DND-41 (cell line): ENCODE data around the gene ALG8.

ENCODE experiments used
- ATAC-seq: fragments of 200-7000 bp; cut with Tn5 transposase; 3 replicates; pipeline ENCODE4 v1.9.1; 2021; ENCODE audit warnings: low read depth; ENCODE audit not compliant: insufficient read depth
- DNase-seq: peaks from one replicate; pipeline ENCODE4 v3.0.0-alpha.2; 2020
- H2AFZ ChIP-seq: 2 replicates; pipeline ENCODE4 v1.6.0; 2012; ENCODE audit warnings: low read depth, low read length
- H3K27ac ChIP-seq: 2 replicates; pipeline ENCODE4 v1.5.1; 2012; ENCODE audit warnings: low read length, inconsistent platforms
- H3K27me3 ChIP-seq: fragments of 200-600 bp; sonication (generic); 2 replicates; pipeline ENCODE4 v1.6.0; 2012; ENCODE audit warnings: low read length, mild to moderate bottlenecking, inconsistent platforms; ENCODE audit not compliant: insufficient read depth, poor library complexity
- H3K36me3 ChIP-seq: 2 replicates; pipeline ENCODE4 v1.5.1; 2012; ENCODE audit warnings: low read length, inconsistent platforms; ENCODE audit not compliant: insufficient read depth
- H3K4me1 ChIP-seq: 2 replicates; pipeline ENCODE4 v1.5.1; 2012; ENCODE audit warnings: mild to moderate bottlenecking, low read length; ENCODE audit not compliant: insufficient read depth
- H3K4me2 ChIP-seq: 2 replicates; pipeline ENCODE4 v1.6.0; 2012; ENCODE audit warnings: mild to moderate bottlenecking, moderate library complexity, low read length, inconsistent platforms; ENCODE audit not compliant: insufficient read depth
- H3K4me3 ChIP-seq, 2 experiments: fragments of 200-600 bp in 1 of 2; shearing (Covaris generic) in 1 of 2; 2 replicates each; pipeline ENCODE4 v1.5.1; 2012 to 2016; ENCODE audit warnings: inconsistent platforms in 2 of 2, low read length in 2 of 2, mild to moderate bottlenecking in 2 of 2, low read depth in 1 of 2, moderate library complexity in 1 of 2
- H3K79me2 ChIP-seq: 2 replicates; pipeline ENCODE4 v1.6.0; 2012; ENCODE audit warnings: low read length, inconsistent platforms; ENCODE audit not compliant: insufficient read depth
- H3K9ac ChIP-seq: 2 replicates; pipeline ENCODE4 v1.6.0; 2012; ENCODE audit warnings: low read depth, mild to moderate bottlenecking, inconsistent platforms, low read length, moderate library complexity
- H3K9me3 ChIP-seq: 2 replicates; pipeline ENCODE4 v1.5.1; 2012; ENCODE audit warnings: low read length, moderate library complexity, mild to moderate bottlenecking, inconsistent platforms; ENCODE audit not compliant: insufficient read depth, severe bottlenecking
- H4K20me1 ChIP-seq: 2 replicates; pipeline ENCODE4 v1.6.0; 2012; ENCODE audit warnings: low read length; ENCODE audit not compliant: insufficient read depth
- CTCF ChIP-seq: IDR thresholded peaks from 2 replicates; pipeline ENCODE4 v1.5.1; 2012; ENCODE audit warnings: borderline replicate concordance, low read length, moderate library complexity, mild to moderate bottlenecking; ENCODE audit not compliant: poor library complexity, severe bottlenecking; ENCODE audit errors: extremely low read depth
- EZH2 ChIP-seq: IDR thresholded peaks from 3 replicates; pipeline ENCODE4 v1.6.1; 2012; ENCODE audit warnings: borderline replicate concordance, low read depth, mild to moderate bottlenecking, moderate library complexity, low read length, inconsistent platforms; ENCODE audit not compliant: severe bottlenecking

The ALG8 gene

DNA sequence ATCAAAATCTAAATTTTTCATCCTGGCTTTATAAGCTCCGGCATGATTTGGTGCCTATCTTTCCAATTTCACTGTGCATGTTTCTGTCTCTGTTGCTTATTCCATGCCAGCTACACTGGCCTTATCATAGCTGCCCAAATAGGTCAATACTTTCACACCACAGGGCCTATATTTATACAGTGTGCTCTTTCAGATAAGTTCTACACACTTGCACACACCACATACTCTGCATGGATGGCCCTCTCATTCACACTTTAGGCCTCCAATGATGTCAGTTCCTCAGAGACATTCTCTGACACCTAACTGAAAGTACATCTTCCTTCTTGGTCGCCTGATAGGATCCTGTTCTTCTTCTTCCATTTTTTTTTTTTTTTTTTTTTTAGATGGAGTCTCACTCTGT lies 7.0 kb downstream of the ALG8 start:
- Histone ChIP-seq H3K9me3 (no peaks in the 10 kb centered on the region), H3K27ac (no peak overlapping the region), H3K4me2 (no peak overlapping the region), H3K4me1 (peaks cover 6% of the 10 kb centered on the region), H3K36me3 (peaks cover 26% of the 10 kb centered on the region), H3K9ac (no peak overlapping the region), H3K27me3 (no peaks in the 10 kb centered on the region), H4K20me1 (no peaks in the 10 kb centered on the region; the same call in 1 of the 2 replicates), H3K79me2 (peaks cover 83% of the 10 kb centered on the region), H2AFZ (no peak overlapping the region), H3K4me3 (no peak overlapping the region)
- DNase-seq = no peak
- ATAC-seq = no peak
- TF ChIP-seq CTCF = no peak
- TF ChIP-seq EZH2 = no peak

DNA sequence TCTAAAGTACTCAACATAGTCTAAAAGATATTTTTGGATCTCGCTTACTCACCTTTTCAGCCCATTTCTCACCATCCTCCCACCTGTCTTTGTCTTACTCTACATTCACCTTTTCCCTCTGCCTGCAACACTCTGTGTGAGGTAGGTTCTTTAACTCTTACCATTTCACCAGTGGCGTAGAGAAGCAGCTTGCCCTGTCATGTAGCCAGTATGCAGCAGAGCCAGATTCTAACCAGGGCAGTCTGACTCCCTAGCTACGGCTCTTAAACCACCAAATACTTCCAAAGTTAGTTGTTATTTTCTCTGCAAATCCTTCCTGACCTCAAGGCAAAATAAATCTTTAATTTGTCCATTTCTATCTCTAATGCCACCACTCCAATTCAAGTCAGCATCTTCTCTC lies 7.5 kb downstream of the ALG8 start:
- H3K4me1 ChIP-seq = peaks cover under 1% of the 10 kb centered on the region; the same call in 1 of the 2 replicates
- TF ChIP-seq EZH2 (no peak), CTCF (no peak)
- peaks cover 78% of the 10 kb centered on the region for H3K79me2 ChIP-seq
- no peak for ATAC-seq
- no peak for DNase-seq
- H3K27me3 ChIP-seq = no peaks in the 10 kb centered on the region
- H2AFZ ChIP-seq = no peak overlapping the region
- H4K20me1 ChIP-seq = no peaks in the 10 kb centered on the region; the same call in 1 of the 2 replicates
- H3K9ac ChIP-seq = no peak overlapping the region
- H3K4me3 ChIP-seq = no peak overlapping the region
- peaks cover 21% of the 10 kb centered on the region for H3K36me3 ChIP-seq
- H3K4me2 ChIP-seq = no peak overlapping the region
- H3K27ac ChIP-seq = no peak overlapping the region
- no peaks in the 10 kb centered on the region for H3K9me3 ChIP-seq

DNA sequence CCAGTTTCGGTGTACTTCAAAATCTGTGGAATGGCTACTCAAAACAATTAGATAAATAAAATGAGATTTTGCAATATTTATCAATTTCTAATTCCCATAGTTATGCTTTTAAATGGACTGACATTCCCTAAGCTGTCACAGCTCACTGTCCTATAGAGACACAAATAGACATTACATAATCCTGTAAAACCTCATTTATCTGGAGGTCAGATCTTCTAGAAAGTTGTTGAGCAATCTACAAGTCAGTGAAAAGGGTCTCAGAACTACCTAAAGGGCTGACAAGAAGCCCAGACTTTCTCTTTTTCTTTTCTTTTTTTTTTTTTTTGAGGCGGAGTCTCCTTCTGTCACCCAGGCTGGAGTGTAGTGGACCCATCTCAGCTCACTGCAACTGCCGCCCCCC lies 12.0 kb downstream of the ALG8 start:
- ATAC-seq = no peak
- Histone ChIP-seq H2AFZ (no peak overlapping the region), H4K20me1 (no peaks in the 10 kb centered on the region; the same call in 1 of the 2 replicates), H3K4me2 (no peak overlapping the region), H3K4me1 (no peaks in the 10 kb centered on the region), H3K79me2 (peaks cover 40% of the 10 kb centered on the region), H3K27me3 (no peaks in the 10 kb centered on the region), H3K36me3 (peaks cover 17% of the 10 kb centered on the region), H3K4me3 (no peak overlapping the region), H3K9me3 (no peaks in the 10 kb centered on the region), H3K27ac (no peak overlapping the region), H3K9ac (no peak overlapping the region)
- TF ChIP-seq EZH2 (no peak), CTCF (no peak)
- DNase-seq = no peak
